Endothelial cell of umbilical vein (primary cell): ENCODE measurements around the gene BMPR1B. TPM values are rescaled to one million over a fixed set of nuclear protein-coding genes. Genes with fewer than 3 reads are reported as not detected.

Experiments used
- BruUV-seq: library from RNA; stranded (reverse); fragments of 400-500 nt; replicated peaks from 2 replicates; lab custom pipeline; 2021; lab: Mats Ljungman, UMichigan
- CTCF ChIA-PET: fragments of 300-600, 350-600 bp; sonication (Branson Sonifier 250); formaldehyde crosslinking; loops from one replicate; lab custom pipeline; 2021; ENCODE audit warnings: antibody characterized with exemption, inconsistent platforms; lab: Charles Lee
- POLR2A ChIA-PET: fragments of 300-600, 350-600 bp; sonication (Branson Sonifier 250); formaldehyde crosslinking; loops from one replicate; lab custom pipeline; 2021; ENCODE audit warnings: antibody characterized with exemption, inconsistent platforms; lab: Charles Lee
- DNase-seq: peaks from one replicate; pipeline ENCODE4 v3.0.0-alpha.2; 2011; ENCODE audit warnings: low read depth, low spot score
- FAIRE-seq: peaks from 2 replicates; lab custom pipeline; 2011; peaks lifted over from hg19 to GRCh38; lab: Jason Lieb, UNC
- H2AFZ ChIP-seq: 2 replicates; pipeline ENCODE4 v1.6.0; 2012; ENCODE audit warnings: low read depth, low read length, control low read depth, inconsistent platforms
- H3K27ac ChIP-seq: 2 replicates; pipeline ENCODE4 v1.5.1; 2011; ENCODE audit warnings: low read depth, mild to moderate bottlenecking, control low read depth, low read length, moderate library complexity; ENCODE audit not compliant: insufficient read depth
- H3K27me3 ChIP-seq, 2 experiments: 2 replicates each; pipeline versions ENCODE4 v1.6.0 to v1.6.1; 2011; ENCODE audit warnings: low read length in 2 of 2, mixed read lengths in 1 of 2; ENCODE audit not compliant: control insufficient read depth in 2 of 2, insufficient read depth in 2 of 2
- H3K36me3 ChIP-seq, 2 experiments: 2 replicates in 1 of 2; 3 replicates in 1 of 2; pipeline ENCODE4 v1.5.1; 2011; ENCODE audit warnings: low read length in 2 of 2, mild to moderate bottlenecking in 1 of 2, moderate library complexity in 1 of 2; ENCODE audit not compliant: control insufficient read depth in 2 of 2, insufficient read depth in 2 of 2; ENCODE audit errors: extremely low read depth in 1 of 2
- H3K4me1 ChIP-seq: 3 replicates; pipeline ENCODE4 v1.5.1; 2011; ENCODE audit warnings: mild to moderate bottlenecking, low read length; ENCODE audit not compliant: control insufficient read depth, insufficient read depth; ENCODE audit errors: extremely low read depth
- H3K4me2 ChIP-seq: 2 replicates; pipeline ENCODE4 v1.6.1; 2011; ENCODE audit warnings: low read length, control low read depth, mixed read lengths; ENCODE audit not compliant: insufficient read depth
- H3K4me3 ChIP-seq, 3 experiments: fragments of 200-600 bp in 1 of 3; sonication (generic), shearing (Covaris generic) in 1 of 3; replicated peaks in 1 of 3; 2 replicates each; pipeline ENCODE4 v1.5.1; 2011 to 2016; ENCODE audit warnings: control low read depth in 3 of 3, low read length in 3 of 3, mild to moderate bottlenecking in 2 of 3, inconsistent platforms in 1 of 3, low read depth in 1 of 3, moderate library complexity in 1 of 3; ENCODE audit not compliant: insufficient read depth in 1 of 3
- H3K79me2 ChIP-seq: 2 replicates; pipeline ENCODE4 v1.6.0; 2012; ENCODE audit warnings: low read length, inconsistent platforms; ENCODE audit not compliant: control insufficient read depth, insufficient read depth
- H3K9ac ChIP-seq: replicated peaks from 2 replicates; pipeline ENCODE3; 2011; ENCODE audit warnings: low read length, control low read depth; ENCODE audit not compliant: insufficient read depth; ENCODE audit errors: extremely low read depth
- H3K9me1 ChIP-seq: replicated peaks from 3 replicates; pipeline ENCODE4 v1.6.0; 2011; ENCODE audit warnings: mild to moderate bottlenecking, low read length; ENCODE audit not compliant: control insufficient read depth, insufficient read depth; ENCODE audit errors: extremely low read depth
- H3K9me3 ChIP-seq: replicated peaks from 2 replicates; pipeline ENCODE4 v1.5.1; 2012; ENCODE audit warnings: low read length, inconsistent platforms; ENCODE audit not compliant: control insufficient read depth, insufficient read depth
- H4K20me1 ChIP-seq: replicated peaks from 2 replicates; pipeline ENCODE3; 2011; ENCODE audit warnings: mild to moderate bottlenecking, low read length; ENCODE audit not compliant: control insufficient read depth, insufficient read depth; ENCODE audit errors: extremely low read depth
- CTCF ChIP-seq, 2 donors: IDR thresholded peaks; 1 replicate in 1 of 2; 2 replicates in 1 of 2; pipeline ENCODE4 v1.5.1; 2011; ENCODE audit warnings: low read length in 2 of 2, mild to moderate bottlenecking in 2 of 2, moderate library complexity in 2 of 2, control low read depth in 1 of 2, inconsistent platforms in 1 of 2, low read depth in 1 of 2; ENCODE audit not compliant: insufficient read depth in 1 of 2; ENCODE audit errors: extremely low read depth in 1 of 2
- EZH2 ChIP-seq: IDR thresholded peaks from 2 replicates; pipeline ENCODE4 v1.6.1; 2012; ENCODE audit warnings: borderline replicate concordance, low read depth, mild to moderate bottlenecking, moderate library complexity, low read length, inconsistent platforms; ENCODE audit not compliant: severe bottlenecking
- FOS ChIP-seq: IDR thresholded peaks from 2 replicates; pipeline ENCODE4 v1.6.1; 2011; ENCODE audit warnings: mild to moderate bottlenecking, low read length, moderate library complexity, borderline replicate concordance; ENCODE audit not compliant: insufficient read depth
- GATA2 ChIP-seq: IDR thresholded peaks from 2 replicates; pipeline ENCODE4 v1.7.0; 2011; ENCODE audit warnings: low read depth, mild to moderate bottlenecking, moderate library complexity, mixed read lengths, low read length; ENCODE audit not compliant: insufficient read length, insufficient read depth
- JUN ChIP-seq: IDR thresholded peaks from 2 replicates; pipeline ENCODE4 v1.6.1; 2011; ENCODE audit warnings: borderline replicate concordance, low read depth; ENCODE audit not compliant: insufficient read length, insufficient read depth
- MAX ChIP-seq: IDR thresholded peaks from 2 replicates; pipeline ENCODE4 v1.6.1; 2011; ENCODE audit not compliant: insufficient read depth, insufficient read length
- MYC ChIP-seq: IDR thresholded peaks from one replicate; pipeline ENCODE4 v1.6.1; 2011; ENCODE audit warnings: mild to moderate bottlenecking, low read depth, low read length
- POLR2A ChIP-seq: IDR thresholded peaks from 2 replicates; pipeline ENCODE4 v1.6.1; 2012; ENCODE audit warnings: low read depth, mild to moderate bottlenecking, control low read depth, low read length
- POLR2AphosphoS5 ChIP-seq: IDR thresholded peaks from 2 replicates; pipeline ENCODE4 v1.6.1; 2012; ENCODE audit warnings: low read depth, mild to moderate bottlenecking, control low read depth, low read length, moderate library complexity; ENCODE audit not compliant: insufficient read depth
- dilution Hi-C: fragments of 300-500 bp; cut with MboI; formaldehyde crosslinking; loops from one replicate; pipeline ENCODE4 v1.15.0; 2019; ENCODE audit warnings: low sequenced_read_pairs; ENCODE audit not compliant: extremely low pct_ligation_motif_present
- intact Hi-C: fragments of 100-400 bp; cut with micrococcal nuclease; formaldehyde crosslinking; loops from one replicate; pipeline ENCODE4 v1.10.0; 2022
- polyA plus RNA-seq, 4 experiments: library from polyadenylated mRNA; depleted of rRNA in 3 of 4; stranded (reverse) in 3 of 4; unstranded in 1 of 4; fragments of >200 nt; gene quantifications; 2 replicates each; pipeline versions ENCODE4 v1.2.1 to v1.2.3, GENCODE V29; 2011 to 2012; ENCODE audit warnings: missing spikeins in 1 of 4
- total RNA-seq: library from RNA; stranded (reverse); gene quantifications from 2 replicates; pipeline ENCODE4 v1.2.3, GENCODE V29; 2021

Gene BMPR1B
- total and polyA plus RNA-seq, 2 donors (not counting 3 experiments of a cell fraction or from before 2014, with no cell fraction given): 0.28 to 2.1 TPM

GRCh38 chr4:95085124-95085833 lies 327.5 kb downstream of the BMPR1B start:
- no TSS peak for BruUV-seq
- no peak for TF ChIP-seq MYC
- no peak for TF ChIP-seq POLR2A
- TF ChIP-seq MAX: no peak
- no peak for TF ChIP-seq GATA2
- no peak for TF ChIP-seq POLR2AphosphoS5
- no peak for TF ChIP-seq EZH2
- TF ChIP-seq CTCF (IDR thresholded peaks at IDR 0.05; ENCODE audit: extremely low read depth in 1 of 2, insufficient read depth in 1 of 2, low read depth in 1 of 2, low read length in 2 of 2): no peak
- TF ChIP-seq FOS: no peak
- TF ChIP-seq JUN: no peak
- no peak overlapping the region for H3K4me3 ChIP-seq
- FAIRE-seq: no peak
- H3K36me3 ChIP-seq: no peaks in the 10 kb centered on the region
- no peaks in the 10 kb centered on the region for H3K27me3 ChIP-seq
- H4K20me1 ChIP-seq: no peaks in the 10 kb centered on the region
- H3K9ac ChIP-seq: no peak overlapping the region
- intact Hi-C loops (no loop called here), dilution Hi-C loops (no loop called here)
- H3K9me3 ChIP-seq: no peaks in the 10 kb centered on the region
- peak overlapping the region; percentile 8 for H3K4me2 ChIP-seq
- no peak overlapping the region for H3K27ac ChIP-seq
- H3K4me1 ChIP-seq: no peaks in the 10 kb centered on the region
- POLR2A ChIA-PET: no interaction called here
- CTCF ChIA-PET: interaction anchor here (1.2 kb wide), 1 partner anchor 8 kb away, joined by 3 read pairs; no protein-coding TSS in a partner anchor
- H2AFZ ChIP-seq: no peak overlapping the region
- H3K9me1 ChIP-seq: no peaks in the 10 kb centered on the region
- no peak for DNase-seq
- H3K79me2 ChIP-seq: no peaks in the 10 kb centered on the region
